GM23248 (cell line): ENCODE results near the gene FBXL3.

Source experiments
- EZH2 ChIP-seq: fragments of 200-600 bp; sonication (generic); IDR thresholded peaks from 2 replicates; pipeline ENCODE4 v1.6.1; 2018; ENCODE audit warnings: antibody characterized with exemption, mild to moderate bottlenecking; ENCODE audit not compliant: insufficient read depth, poor library complexity, severe bottlenecking
- EZH2phosphoT487 ChIP-seq: fragments of 200-600 bp; sonication (generic); IDR thresholded peaks from 2 replicates; pipeline ENCODE4 v1.6.1; 2018; ENCODE audit warnings: antibody characterized with exemption, moderate library complexity, mild to moderate bottlenecking, low read depth; ENCODE audit not compliant: insufficient read depth

GRCh38 chr13:76965759-76966421 lies 61.1 kb downstream of the FBXL3 start:
- TF ChIP-seq EZH2 = no peak
- no peak for TF ChIP-seq EZH2phosphoT487
